Measurements from ENCODE around the gene C2CD2. TPM values are rescaled to one million over a fixed set of nuclear protein-coding genes. Genes with fewer than 3 reads are reported as not detected.

The C2CD2 gene
- total RNA-seq, 3 donors from 2014 or later = 37.0 to 73.8 (median 41.6) TPM

GRCh38 chr21:41926807-41927171, 27.0 kb downstream of the C2CD2 start:
- Histone ChIP-seq H3K27ac (peak overlapping the region; percentile 74 to 87), H3K9me3 (no peaks in the 10 kb centered on the region), H3K4me3 (peak overlapping the region; percentile 31 to 51 (median 43)), H3K27me3 (no peaks in the 10 kb centered on the region), H3K36me3 (no peaks in the 10 kb centered on the region), H3K4me1 (peaks cover 3 to 6% of the 10 kb centered on the region in 2 donors)
- intact Hi-C loops (cut with DNase I; ENCODE audit: low total_unique reads) = no loop called here
- TF ChIP-seq POLR2A (IDR thresholded peaks at IDR 0.05) = no peak
- no peak for DNase-seq (ENCODE audit: low spot score in 2 of 2)

- H3K36me3 ChIP-seq = no peaks in the 10 kb centered on the region
- H3K27me3 ChIP-seq = no peaks in the 10 kb centered on the region
- H3K9me3 ChIP-seq = no peaks in the 10 kb centered on the region
- H3K4me1 ChIP-seq = peaks cover 3 to 6% of the 10 kb centered on the region in 2 donors
- intact Hi-C loops (cut with DNase I; ENCODE audit: low total_unique reads) = no loop called here
- TF ChIP-seq CTCF (IDR thresholded peaks at IDR 0.05) (no peak), POLR2AphosphoS5 (IDR thresholded peaks at IDR 0.05) (no peak), POLR2A (IDR thresholded peaks at IDR 0.05) (no peak)
- peak in 1 of 2 donors; percentile 37 for DNase-seq (ENCODE audit: low spot score in 2 of 2)
- peak overlapping the region; percentile 31 to 51 (median 43) for H3K4me3 ChIP-seq
- H3K27ac ChIP-seq = peak overlapping the region; percentile 74 to 87
Measured at GRCh38 chr21:41926117-41926806, 27.6 kb downstream of the C2CD2 start.

GRCh38 chr21:41925767-41926116, 28.1 kb downstream of the C2CD2 start:
- no peaks in the 10 kb centered on the region for H3K9me3 ChIP-seq
- no peaks in the 10 kb centered on the region for H3K27me3 ChIP-seq
- peak overlapping the region; percentile 74 to 87 for H3K27ac ChIP-seq
- H3K4me1 ChIP-seq = peaks cover 3 to 6% of the 10 kb centered on the region in 2 donors
- no peaks in the 10 kb centered on the region for H3K36me3 ChIP-seq
- TF ChIP-seq POLR2A (IDR thresholded peaks at IDR 0.05) (no peak), CTCF (IDR thresholded peaks at IDR 0.05) (no peak), POLR2AphosphoS5 (IDR thresholded peaks at IDR 0.05) (no peak)
- peak overlapping the region; percentile 31 to 51 (median 43) for H3K4me3 ChIP-seq
- no peak for DNase-seq (ENCODE audit: low spot score in 2 of 2)
- intact Hi-C loops (cut with DNase I; ENCODE audit: low total_unique reads) = no loop called here

- Histone ChIP-seq H3K36me3 (no peaks in the 10 kb centered on the region), H3K4me3 (no peak overlapping the region), H3K9me3 (no peaks in the 10 kb centered on the region), H3K4me1 (peaks cover 3 to 6% of the 10 kb centered on the region in 2 donors), H3K27me3 (no peaks in the 10 kb centered on the region), H3K27ac (peak overlapping the region; percentile 87 to 89)
- DNase-seq (ENCODE audit: low spot score in 2 of 2) = no peak
- intact Hi-C loops (cut with DNase I; ENCODE audit: low total_unique reads) = no loop called here
- TF ChIP-seq POLR2A (IDR thresholded peaks at IDR 0.05) (no peak), CTCF (IDR thresholded peaks at IDR 0.05) (no peak), POLR2AphosphoS5 (IDR thresholded peaks at IDR 0.05) (no peak)
Measured at GRCh38 chr21:41924368-41924754, 29.5 kb downstream of the C2CD2 start.

- TF ChIP-seq POLR2AphosphoS5 (IDR thresholded peaks at IDR 0.05) (peak in 1 of 3 donors; percentile 16), CTCF (IDR thresholded peaks at IDR 0.05) (no peak), POLR2A (IDR thresholded peaks at IDR 0.05) (no peak)
- H3K36me3 ChIP-seq = no peaks in the 10 kb centered on the region
- no peaks in the 10 kb centered on the region for H3K27me3 ChIP-seq
- H3K27ac ChIP-seq = peak overlapping the region; percentile 87 to 89
- DNase-seq (ENCODE audit: low spot score in 2 of 2) = no peak
- H3K9me3 ChIP-seq = no peaks in the 10 kb centered on the region
- H3K4me3 ChIP-seq = peak overlapping the region in 1 of 3 donors; percentile 47
- intact Hi-C loops (cut with DNase I; ENCODE audit: low total_unique reads) = no loop called here
- peaks cover 3 to 6% of the 10 kb centered on the region in 2 donors for H3K4me1 ChIP-seq
Measured at GRCh38 chr21:41923631-41924367, 30.0 kb downstream of the C2CD2 start.

Data from breast epithelium (tissue), 4 donors.